Measurements from ENCODE around the gene ATP5F1E.
"Not testable (repeated sequence)": the region's sequence is repeated elsewhere in the genome, so short reads cannot be mapped to it uniquely, and the experiment has no call there.

Gene ATP5F1E

GRCh38 chr20:59019217-59019616, 12.9 kb downstream of the ATP5F1E start, which contains the start of gene TUBB1:
Gene TUBB1, plus strand, starts transcription at chr20:59019429. Its CDS starts 94 bp downstream, at chr20:59019523.
- no peak for DNase-seq

- DNase-seq: no peak
Observed at GRCh38 chr20:59018817-59019216, 13.3 kb downstream of the ATP5F1E start.

GRCh38 chr20:59017493-59018231, 14.5 kb downstream of the ATP5F1E start:
- no peak for DNase-seq

GRCh38 chr20:59016795-59017492, 15.2 kb downstream of the ATP5F1E start:
- DNase-seq: no peak

GRCh38 chr20:59015812-59016711, 16.1 kb downstream of the ATP5F1E start:
- no peak for DNase-seq

GRCh38 chr20:59015411-59015810, 16.7 kb downstream of the ATP5F1E start:
- no peak for DNase-seq

- DNase-seq: no peak
Observed at GRCh38 chr20:59014680-59015389, 17.3 kb downstream of the ATP5F1E start.

GRCh38 chr20:59013959-59014608, 18.1 kb downstream of the ATP5F1E start:
- DNase-seq: no peak

GRCh38 chr20:59013031-59013951, 18.8 kb downstream of the ATP5F1E start:
- no peak for DNase-seq

- not testable (repeated sequence) for DNase-seq
Observed at GRCh38 chr20:59011874-59012157, 20.3 kb downstream of the ATP5F1E start.

- DNase-seq: no peak
Observed at GRCh38 chr20:59010995-59011873, 20.9 kb downstream of the ATP5F1E start.

- DNase-seq: no peak
Observed at GRCh38 chr20:59010321-59010994, 21.7 kb downstream of the ATP5F1E start.

GRCh38 chr20:59008715-59009336, 23.3 kb downstream of the ATP5F1E start:
- DNase-seq: no peak

- DNase-seq: no peak
Observed at GRCh38 chr20:59007665-59008511, 24.2 kb downstream of the ATP5F1E start.

GRCh38 chr20:59006864-59007664, 25.1 kb downstream of the ATP5F1E start, which contains the start of gene CTSZ:
Gene CTSZ, minus strand, starts transcription at chr20:59007254. Its CDS starts 126 bp downstream, at chr20:59007128.
- peak; percentile 35 for DNase-seq

GRCh38 chr20:59006167-59006863, 25.8 kb downstream of the ATP5F1E start:
- DNase-seq: no peak
